C4-2B (cell line): ENCODE measurements around the gene CCDC170.
A peak's percentile ranks its signal among the peaks of the same experiment; 100 is the strongest.
"Not testable (repeated sequence)": the region's sequence is repeated elsewhere in the genome, so short reads cannot be mapped to it uniquely, and the experiment has no call there.

ENCODE experiments used
- H3K27ac ChIP-seq: fragments of 450-650 bp; 2 replicates; pipeline ENCODE4 v1.5.1; 2017
- ZFX ChIP-seq: fragments of 450-650 bp; IDR thresholded peaks from 2 replicates; pipeline ENCODE4 v1.6.1; 2017
- TF ChIP-seq, protein P1 (sequence below): fragments of 450-650 bp; conservative IDR thresholded peaks from 2 replicates; pipeline ENCODE4 v1.5.1; 2017; ENCODE audit warnings: mild to moderate bottlenecking

Gene CCDC170

DNA sequence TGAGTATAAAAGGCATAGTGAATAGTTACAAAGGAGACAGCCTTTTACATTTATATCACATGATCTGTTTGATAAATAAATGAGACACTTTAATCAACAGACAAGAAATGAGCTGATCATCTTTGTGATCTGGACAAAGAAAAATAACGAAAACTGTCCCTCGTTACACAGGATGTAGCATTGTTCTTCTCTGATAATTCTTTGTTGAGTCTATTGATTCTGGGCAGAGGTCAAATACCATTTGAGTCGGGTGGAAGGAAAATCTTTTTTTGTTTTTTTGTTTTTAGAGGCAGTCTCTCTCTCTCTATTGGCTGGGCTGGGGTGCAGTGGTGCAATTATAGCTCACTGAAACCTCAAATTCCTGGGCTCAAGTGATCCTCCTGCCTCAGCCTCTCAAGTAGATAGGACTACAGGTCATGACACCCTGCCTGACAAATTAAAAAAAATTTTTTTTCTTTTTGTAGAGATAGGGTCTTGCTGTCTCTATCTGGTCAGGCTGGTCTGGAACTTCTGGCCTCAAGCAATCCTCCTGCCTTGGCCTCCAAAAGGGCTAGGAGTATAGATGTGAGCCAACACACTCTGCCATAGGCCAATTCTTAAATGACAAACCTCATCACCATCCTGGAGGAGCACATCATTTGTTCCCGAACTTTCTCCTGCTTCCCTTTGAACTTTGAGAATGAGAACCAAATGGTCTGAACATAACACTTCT is 41.8 kb downstream of the CCDC170 start:
- H3K27ac ChIP-seq = no peak overlapping the region
- TF ChIP-seq, protein P1, sequence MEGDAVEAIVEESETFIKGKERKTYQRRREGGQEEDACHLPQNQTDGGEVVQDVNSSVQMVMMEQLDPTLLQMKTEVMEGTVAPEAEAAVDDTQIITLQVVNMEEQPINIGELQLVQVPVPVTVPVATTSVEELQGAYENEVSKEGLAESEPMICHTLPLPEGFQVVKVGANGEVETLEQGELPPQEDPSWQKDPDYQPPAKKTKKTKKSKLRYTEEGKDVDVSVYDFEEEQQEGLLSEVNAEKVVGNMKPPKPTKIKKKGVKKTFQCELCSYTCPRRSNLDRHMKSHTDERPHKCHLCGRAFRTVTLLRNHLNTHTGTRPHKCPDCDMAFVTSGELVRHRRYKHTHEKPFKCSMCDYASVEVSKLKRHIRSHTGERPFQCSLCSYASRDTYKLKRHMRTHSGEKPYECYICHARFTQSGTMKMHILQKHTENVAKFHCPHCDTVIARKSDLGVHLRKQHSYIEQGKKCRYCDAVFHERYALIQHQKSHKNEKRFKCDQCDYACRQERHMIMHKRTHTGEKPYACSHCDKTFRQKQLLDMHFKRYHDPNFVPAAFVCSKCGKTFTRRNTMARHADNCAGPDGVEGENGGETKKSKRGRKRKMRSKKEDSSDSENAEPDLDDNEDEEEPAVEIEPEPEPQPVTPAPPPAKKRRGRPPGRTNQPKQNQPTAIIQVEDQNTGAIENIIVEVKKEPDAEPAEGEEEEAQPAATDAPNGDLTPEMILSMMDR = no peak
- no peak for TF ChIP-seq ZFX

DNA sequence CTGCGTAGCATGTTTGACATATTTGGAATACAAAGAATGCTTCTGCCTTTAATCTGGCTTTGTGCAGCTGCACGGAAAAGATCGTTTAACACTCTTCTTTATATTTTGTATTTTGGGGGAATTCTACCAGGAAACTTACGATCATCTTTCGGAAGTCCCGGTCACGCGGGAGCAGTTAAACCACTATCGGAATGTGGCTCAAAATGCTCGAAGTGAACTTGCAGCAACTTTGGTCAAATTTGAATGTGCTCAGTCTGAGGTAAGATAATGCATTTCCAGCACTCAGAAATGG is 42.3 kb downstream of the CCDC170 start:
- TF ChIP-seq ZFX = no peak
- TF ChIP-seq, protein P1 = no peak
- no peak overlapping the region for H3K27ac ChIP-seq

DNA sequence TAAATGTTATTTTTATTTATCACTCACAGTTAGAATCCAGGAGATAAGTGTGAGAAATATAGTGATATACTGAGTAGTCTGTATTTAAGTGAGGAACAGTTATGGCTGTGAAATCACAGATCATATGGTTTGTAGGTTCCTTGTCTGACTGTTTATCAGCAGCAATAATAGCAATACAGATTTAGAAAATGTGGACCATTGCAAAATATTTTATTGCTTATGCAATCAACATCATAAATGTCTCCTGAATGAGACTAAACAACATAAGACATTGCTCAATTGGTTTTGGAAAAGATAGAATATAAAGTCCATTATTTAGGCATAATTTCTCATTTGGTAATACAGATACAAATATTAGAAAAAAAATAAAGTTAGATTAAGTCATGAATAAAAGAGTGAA is 43.7 kb downstream of the CCDC170 start:
- no peak overlapping the region for H3K27ac ChIP-seq
- TF ChIP-seq ZFX = no peak
- TF ChIP-seq, protein P1 = no peak

DNA sequence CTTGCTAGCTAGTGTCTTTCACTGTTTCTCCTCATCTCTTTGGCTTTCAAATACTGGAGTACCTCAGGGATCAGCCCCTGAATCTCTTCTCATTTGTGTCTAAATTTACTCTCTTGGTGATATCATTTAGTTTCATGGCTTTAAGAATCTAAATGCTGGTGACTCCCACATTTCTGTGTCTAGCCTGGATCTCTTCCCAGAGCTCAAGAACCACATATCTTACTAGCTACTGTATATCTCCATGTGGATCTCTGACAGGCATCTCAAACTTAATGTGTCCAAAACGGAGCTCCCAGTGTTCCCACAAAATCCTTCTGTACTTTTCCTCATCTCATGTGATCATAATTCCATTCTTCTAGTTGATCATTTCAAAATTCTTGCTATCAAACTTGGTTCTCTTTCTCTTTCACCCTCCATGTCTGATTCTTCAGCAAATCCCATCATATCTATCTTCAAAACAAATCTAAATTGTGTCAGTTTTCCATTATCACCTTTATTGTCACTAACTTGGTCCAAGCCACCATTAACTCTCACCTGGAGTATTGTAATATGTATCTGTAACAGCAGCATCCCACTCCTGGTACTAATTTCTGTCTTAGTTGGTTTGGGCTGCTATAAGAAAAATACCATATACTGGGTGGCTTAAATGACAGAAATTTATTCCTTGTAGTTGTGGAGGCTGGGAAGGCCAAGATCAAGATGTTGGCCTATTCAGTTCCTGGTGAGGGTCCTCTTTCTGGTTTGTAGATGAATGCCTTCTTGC is 45.9 kb downstream of the CCDC170 start:
- H3K27ac ChIP-seq = no peak overlapping the region
- TF ChIP-seq ZFX = no peak
- TF ChIP-seq, protein P1 = no peak

DNA sequence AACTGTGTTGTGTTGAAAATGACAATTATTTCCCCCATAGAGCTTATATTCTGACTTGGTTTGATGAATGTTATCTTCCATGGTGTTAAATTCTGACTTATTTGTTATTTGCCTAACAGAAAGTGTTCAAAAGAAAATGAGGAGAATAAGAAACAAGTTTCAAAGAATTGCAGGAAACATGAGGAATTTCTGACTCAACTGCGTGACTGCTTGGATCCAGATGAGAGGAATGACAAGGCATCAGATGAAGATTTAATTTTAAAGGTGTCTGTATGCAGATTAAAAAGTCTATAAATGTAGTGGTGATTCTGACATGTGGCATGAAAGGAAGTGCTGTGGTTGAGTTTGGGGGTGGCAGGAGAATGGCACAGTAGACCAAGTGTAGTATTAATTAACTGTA is 50.6 kb downstream of the CCDC170 start:
- no peak for TF ChIP-seq ZFX
- TF ChIP-seq, protein P1 = no peak
- H3K27ac ChIP-seq = no peak overlapping the region

- H3K27ac ChIP-seq = not testable (repeated sequence)
Observed at GRCh38 chr6:151544884-151545283, 51.1 kb downstream of the CCDC170 start.

DNA sequence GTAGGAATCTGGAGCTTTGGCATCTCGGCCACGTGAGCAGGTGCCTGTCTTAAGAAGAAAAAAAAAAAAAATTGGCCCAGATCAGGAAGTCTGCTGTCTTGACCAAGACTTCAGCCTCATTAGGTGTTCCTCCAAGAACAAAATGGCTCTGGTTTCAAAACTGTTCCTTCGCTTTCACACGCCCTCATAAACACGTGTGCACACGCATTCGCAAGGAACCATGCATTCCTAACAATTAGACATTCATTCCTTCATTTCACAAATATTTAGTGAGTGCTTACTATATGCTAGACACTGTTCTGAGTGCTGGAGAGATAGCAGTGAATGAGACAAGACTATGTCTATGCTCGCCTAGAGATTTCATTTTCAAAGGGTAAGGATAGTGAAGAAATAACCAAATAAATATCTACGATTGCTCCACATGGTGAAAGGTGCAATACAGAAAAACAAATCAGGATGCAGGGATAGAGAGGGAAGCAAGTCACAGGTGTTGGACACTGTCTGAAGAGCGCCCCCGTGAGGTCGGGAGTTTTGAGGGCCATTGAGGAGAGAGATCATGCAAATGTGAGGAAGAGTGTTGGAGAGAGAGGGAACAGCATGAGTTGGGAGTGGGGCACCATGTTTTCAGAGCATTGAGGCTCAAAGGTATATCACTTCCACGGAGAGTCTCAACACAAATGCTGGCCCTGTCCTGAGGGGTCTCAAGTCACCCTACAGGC is 53.3 kb downstream of the CCDC170 start:
- TF ChIP-seq, protein P1 = peak; percentile 19
- no peak for TF ChIP-seq ZFX

More for the DNA sequence above, 53.3 kb downstream of the CCDC170 start:
- H3K27ac ChIP-seq = no peak overlapping the region
